ENCODE results near the gene ARRDC3. TPM values are rescaled to one million over a fixed set of nuclear protein-coding genes. Genes with fewer than 3 reads are reported as not detected.
A peak's percentile ranks its signal among the peaks of the same experiment; 100 is the strongest.

The ARRDC3 gene
- total and polyA plus RNA-seq, 10 of the 15 experiments (the other 5 are each of a cell fraction or from before 2014, with no cell fraction given), result 2.3 to 14.0 (median 8.6) TPM

- Histone ChIP-seq H3K36me3 (ENCODE audit: control insufficient read depth in 2 of 2, insufficient read depth in 2 of 2, low read length in 1 of 2) (no peaks in the 10 kb centered on the region), H4K20me1 (ENCODE audit: control insufficient read depth, insufficient read depth) (no peaks in the 10 kb centered on the region), H2AFZ (ENCODE audit: control insufficient read depth, low read depth, low read length) (no peak overlapping the region), H3K79me2 (ENCODE audit: control insufficient read depth, insufficient read depth, low read length) (no peaks in the 10 kb centered on the region), H3K4me3 (no peak overlapping the region), H3K27ac (ENCODE audit: control insufficient read depth, insufficient read depth) (no peak overlapping the region), H3K9me3 (replicated peaks; ENCODE audit: control insufficient read depth, insufficient read depth, low read length) (peaks cover 7% of the 10 kb centered on the region; the same call in 2 of the 3 replicates), H3K9ac (ENCODE audit: control insufficient read depth, insufficient read depth, low read length) (no peak overlapping the region), H3K4me2 (ENCODE audit: control insufficient read depth, insufficient read depth) (no peak overlapping the region; the same call in 1 of the 2 replicates), H3K27me3 (replicated peaks in 1 of 2; ENCODE audit: control insufficient read depth in 2 of 2, insufficient read depth in 2 of 2, low read length in 1 of 2) (0 out of 4 replicates have a peak, but pooled peaks cover 0 to 3% of the 10 kb centered on the region in 2 experiments), H3K4me1 (ENCODE audit: control insufficient read depth, insufficient read depth, low read length) (peaks cover 8% of the 10 kb centered on the region)
- in situ Hi-C loops (cut with MboI), result no loop called here
- ChIA-PET SMC1A (ENCODE audit: uncharacterized antibody, unreplicated experiment) (interaction anchor here (1.2 to 1.3 kb wide), 2 partner anchors 24 to 178 kb away, joined by 3 to 4 read pairs; no protein-coding TSS in a partner anchor), CTCF (interaction anchor here (1.0 to 1.6 kb wide), 3 partner anchors 10 to 142 kb away, joined by 4 read pairs; no protein-coding TSS in a partner anchor), POLR2A (interaction anchor here (0.7 to 1.4 kb wide), 3 partner anchors 16 to 285 kb away, joined by 3 to 6 read pairs (median 4); no protein-coding TSS in a partner anchor), RAD21 (ENCODE audit: unreplicated experiment) (interaction anchor here (1.1 kb wide), 1 partner anchor 95 kb away, joined by 3 read pairs; no protein-coding TSS in a partner anchor)
- DNase-seq (ENCODE audit: low read depth, low spot score) (peak; percentile 49), ATAC-seq (peak; percentile 78), FAIRE-seq (peak; percentile 92)
- intact Hi-C loops (cut with micrococcal nuclease; ENCODE audit: unreplicated experiment), result no loop called here
- 20% methylated on average over 6 of the region's 6 CpGs for WGBS (ENCODE audit: insufficient coverage, insufficient replicate concordance, low lambda C conversion rate, missing lambda C conversion rate)
- no TSS peak for BruUV-seq (replicated peaks)
- no peak for TF ChIP-seq CHD1 (IDR thresholded peaks at IDR 0.05; ENCODE audit: low read depth, low read length)
- TF ChIP-seq RAD21 (IDR thresholded peaks at IDR 0.05; ENCODE audit: insufficient read depth, low read depth, low read length), result no peak
- TF ChIP-seq SPI1 (IDR thresholded peaks at IDR 0.05; ENCODE audit: borderline replicate concordance, insufficient read depth, low read depth, low read length), result no peak
- TF ChIP-seq CBX3 (IDR thresholded peaks at IDR 0.05; ENCODE audit: borderline replicate concordance, low read depth), result no peak
- TF ChIP-seq TBL1XR1 (IDR thresholded peaks at IDR 0.05; ENCODE audit: low read depth, low read length), result no peak
- TF ChIP-seq NBN (IDR thresholded peaks at IDR 0.05), result no peak
- peak; percentile 77; the same call in 1 of the 2 replicates for TF ChIP-seq FOXM1 (IDR thresholded peaks at IDR 0.05; ENCODE audit: low read depth, low read length)
- peak; percentile 84 for TF ChIP-seq TCF7 (IDR thresholded peaks at IDR 0.05; ENCODE audit: borderline replicate concordance)
- no peak for TF ChIP-seq CHD4 (IDR thresholded peaks at IDR 0.05)
- no peak for TF ChIP-seq ZBTB11 (CRISPR knock-in tag; IDR thresholded peaks at IDR 0.05)
- TF ChIP-seq ZZZ3 (IDR thresholded peaks at IDR 0.05; ENCODE audit: control insufficient read depth, insufficient read length, low read depth), result no peak
- TF ChIP-seq KLF5 (IDR thresholded peaks at IDR 0.05; ENCODE audit: partially characterized antibody), result no peak
- TF ChIP-seq STAT1 (conservative IDR thresholded peaks at IDR 0.05), result no peak
- 0 out of 4 replicates have a peak, but pooled peaks of 1 of the 2 experiments have one; percentile 8 for TF ChIP-seq BHLHE40 (IDR thresholded peaks at IDR 0.05; ENCODE audit: borderline replicate concordance in 1 of 2, low read depth in 2 of 2, low read length in 1 of 2)
- TF ChIP-seq ASH2L (IDR thresholded peaks at IDR 0.05; ENCODE audit: borderline replicate concordance, low read depth), result no peak
- TF ChIP-seq BACH1 (IDR thresholded peaks at IDR 0.05; ENCODE audit: borderline replicate concordance), result no peak
- no peak for TF ChIP-seq WRNIP1 (IDR thresholded peaks at IDR 0.05; ENCODE audit: borderline replicate concordance, low read depth, low read length)
- peak; percentile 47 for TF ChIP-seq MEF2B (IDR thresholded peaks at IDR 0.05; ENCODE audit: partially characterized antibody, poor library complexity, severe bottlenecking)
- TF ChIP-seq GATAD2B (conservative IDR thresholded peaks at IDR 0.05; ENCODE audit: low read depth), result no peak
- no peak for TF ChIP-seq FOXK2 (IDR thresholded peaks at IDR 0.05)
- no peak for TF ChIP-seq ZNF24 (IDR thresholded peaks at IDR 0.05)
Measured at GRCh38 chr5:91361055-91361701, 21.9 kb downstream of the ARRDC3 start.
